ENCODE data around the gene CCDC78.

DNA sequence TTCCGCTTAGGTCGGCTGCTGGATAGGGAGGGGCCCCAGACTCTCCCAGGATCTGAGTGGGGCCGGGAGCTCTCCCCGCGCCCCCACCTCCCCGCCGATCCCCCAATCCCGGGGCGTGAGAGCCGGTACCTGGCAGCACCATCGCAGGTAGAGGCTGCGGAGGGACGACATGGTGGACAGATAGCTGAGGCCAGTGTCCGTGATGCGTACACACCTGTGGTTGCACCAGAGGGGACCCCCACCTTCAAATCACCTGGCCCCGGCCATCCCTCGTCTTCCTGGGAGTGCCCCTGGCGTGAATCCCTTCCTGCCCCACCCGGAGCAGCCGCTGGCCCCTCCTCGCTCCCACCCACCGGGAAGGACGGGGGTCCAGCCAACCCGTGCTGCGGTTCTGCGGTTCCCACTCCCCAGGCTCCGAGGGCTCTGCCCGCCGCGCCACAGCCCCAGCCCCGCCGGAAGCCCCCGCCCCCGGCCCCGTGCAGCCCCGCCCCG, 31.3 kb downstream of the CCDC78 start:
- no peak for TF ChIP-seq FOXA1 (IDR thresholded peaks at IDR 0.05)
- no peak for TF ChIP-seq FOXM1 (IDR thresholded peaks at IDR 0.05; ENCODE audit: borderline replicate concordance)
- TF ChIP-seq, protein P1, sequence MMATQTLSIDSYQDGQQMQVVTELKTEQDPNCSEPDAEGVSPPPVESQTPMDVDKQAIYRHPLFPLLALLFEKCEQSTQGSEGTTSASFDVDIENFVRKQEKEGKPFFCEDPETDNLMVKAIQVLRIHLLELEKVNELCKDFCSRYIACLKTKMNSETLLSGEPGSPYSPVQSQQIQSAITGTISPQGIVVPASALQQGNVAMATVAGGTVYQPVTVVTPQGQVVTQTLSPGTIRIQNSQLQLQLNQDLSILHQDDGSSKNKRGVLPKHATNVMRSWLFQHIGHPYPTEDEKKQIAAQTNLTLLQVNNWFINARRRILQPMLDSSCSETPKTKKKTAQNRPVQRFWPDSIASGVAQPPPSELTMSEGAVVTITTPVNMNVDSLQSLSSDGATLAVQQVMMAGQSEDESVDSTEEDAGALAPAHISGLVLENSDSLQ (IDR thresholded peaks at IDR 0.05), result no peak
- no peak for TF ChIP-seq ZNF384 (IDR thresholded peaks at IDR 0.05)

Measured in HEK293T (cell line).